Measurements from ENCODE around the gene MROH7.

GRCh38 chr1:54610048-54610447, 31.5 kb upstream of the MROH7 start:
- TF ChIP-seq CTCF (IDR thresholded peaks at IDR 0.05) (no peak), POLR2A (IDR thresholded peaks at IDR 0.05) (no peak)
